Measurements from ENCODE around the gene GCC1. TPM values are rescaled to one million over a fixed set of nuclear protein-coding genes. Genes with fewer than 3 reads are reported as not detected.

GCC1 gene
- total RNA-seq, 2 donors from 2014 or later = 22.5 to 32.3 TPM

DNA sequence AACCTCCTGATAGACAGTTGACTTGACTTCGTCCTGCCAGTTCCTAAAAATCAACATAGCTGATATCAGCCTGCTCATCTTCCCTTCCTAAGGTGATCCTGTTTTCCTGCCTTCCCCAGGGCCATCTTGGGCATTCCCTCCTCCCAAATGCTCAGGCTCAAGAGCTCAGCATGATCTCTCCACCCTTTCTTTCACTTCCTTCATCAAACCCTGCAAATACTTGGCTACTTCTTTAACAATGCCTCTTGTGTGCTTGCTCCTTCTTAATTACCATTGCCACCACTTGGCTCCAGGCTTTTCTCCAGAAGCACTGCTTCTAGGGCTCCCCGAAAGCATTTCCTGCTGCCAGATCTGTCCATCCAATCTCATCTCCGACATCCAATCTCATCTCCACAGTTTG lies 15.5 kb upstream of the GCC1 start:
- no peak overlapping the region for H3K4me3 ChIP-seq
- H3K27me3 ChIP-seq (replicated peaks; ENCODE audit: insufficient read depth) = no peaks in the 10 kb centered on the region
- no peak for DNase-seq (ENCODE audit: low spot score)
- H3K9me3 ChIP-seq = no peaks in the 10 kb centered on the region
- H3K4me1 ChIP-seq (replicated peaks) = no peaks in the 10 kb centered on the region
- H3K27ac ChIP-seq = no peak overlapping the region
- no peak for TF ChIP-seq POLR2A (IDR thresholded peaks at IDR 0.05)
- TF ChIP-seq, protein P1, sequence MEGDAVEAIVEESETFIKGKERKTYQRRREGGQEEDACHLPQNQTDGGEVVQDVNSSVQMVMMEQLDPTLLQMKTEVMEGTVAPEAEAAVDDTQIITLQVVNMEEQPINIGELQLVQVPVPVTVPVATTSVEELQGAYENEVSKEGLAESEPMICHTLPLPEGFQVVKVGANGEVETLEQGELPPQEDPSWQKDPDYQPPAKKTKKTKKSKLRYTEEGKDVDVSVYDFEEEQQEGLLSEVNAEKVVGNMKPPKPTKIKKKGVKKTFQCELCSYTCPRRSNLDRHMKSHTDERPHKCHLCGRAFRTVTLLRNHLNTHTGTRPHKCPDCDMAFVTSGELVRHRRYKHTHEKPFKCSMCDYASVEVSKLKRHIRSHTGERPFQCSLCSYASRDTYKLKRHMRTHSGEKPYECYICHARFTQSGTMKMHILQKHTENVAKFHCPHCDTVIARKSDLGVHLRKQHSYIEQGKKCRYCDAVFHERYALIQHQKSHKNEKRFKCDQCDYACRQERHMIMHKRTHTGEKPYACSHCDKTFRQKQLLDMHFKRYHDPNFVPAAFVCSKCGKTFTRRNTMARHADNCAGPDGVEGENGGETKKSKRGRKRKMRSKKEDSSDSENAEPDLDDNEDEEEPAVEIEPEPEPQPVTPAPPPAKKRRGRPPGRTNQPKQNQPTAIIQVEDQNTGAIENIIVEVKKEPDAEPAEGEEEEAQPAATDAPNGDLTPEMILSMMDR (IDR thresholded peaks at IDR 0.05) = no peak
- WGBS = 70% methylated on average over 3 of the region's 3 CpGs
- no peaks in the 10 kb centered on the region for H3K36me3 ChIP-seq
- intact Hi-C loops (cut with DNase I) = no loop called here

DNA sequence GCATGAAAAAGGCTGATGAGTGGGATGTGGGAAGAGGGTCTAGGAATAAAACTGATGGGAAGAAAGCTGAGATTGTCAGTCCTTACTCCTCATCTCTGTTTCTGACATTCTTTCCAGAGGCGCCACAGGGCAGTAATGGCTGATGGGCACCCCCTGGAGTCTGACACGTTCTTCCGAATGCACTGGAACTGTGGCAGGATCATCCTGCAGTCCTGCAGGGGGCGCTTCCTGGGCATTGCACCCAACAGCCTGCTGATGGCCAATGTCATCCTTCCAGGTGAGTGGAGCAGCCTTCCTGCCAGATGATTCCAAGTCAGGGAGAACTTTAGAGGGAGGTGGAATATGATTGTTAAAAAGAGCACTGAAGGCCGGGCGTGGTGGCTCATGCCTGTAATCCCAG lies 12.9 kb upstream of the GCC1 start:
- Histone ChIP-seq H3K4me1 (replicated peaks) (no peaks in the 10 kb centered on the region), H3K36me3 (no peaks in the 10 kb centered on the region), H3K4me3 (no peak overlapping the region), H3K9me3 (no peaks in the 10 kb centered on the region), H3K27me3 (replicated peaks; ENCODE audit: insufficient read depth) (no peaks in the 10 kb centered on the region), H3K27ac (no peak overlapping the region)
- 69% methylated on average over 6 of the region's 6 CpGs for WGBS
- no peak for TF ChIP-seq POLR2AphosphoS5 (IDR thresholded peaks at IDR 0.05)
- TF ChIP-seq POLR2A (IDR thresholded peaks at IDR 0.05) = no peak
- TF ChIP-seq, protein P1 (IDR thresholded peaks at IDR 0.05) = no peak
- intact Hi-C loops (cut with DNase I) = no loop called here
- DNase-seq (ENCODE audit: low spot score) = no peak

DNA sequence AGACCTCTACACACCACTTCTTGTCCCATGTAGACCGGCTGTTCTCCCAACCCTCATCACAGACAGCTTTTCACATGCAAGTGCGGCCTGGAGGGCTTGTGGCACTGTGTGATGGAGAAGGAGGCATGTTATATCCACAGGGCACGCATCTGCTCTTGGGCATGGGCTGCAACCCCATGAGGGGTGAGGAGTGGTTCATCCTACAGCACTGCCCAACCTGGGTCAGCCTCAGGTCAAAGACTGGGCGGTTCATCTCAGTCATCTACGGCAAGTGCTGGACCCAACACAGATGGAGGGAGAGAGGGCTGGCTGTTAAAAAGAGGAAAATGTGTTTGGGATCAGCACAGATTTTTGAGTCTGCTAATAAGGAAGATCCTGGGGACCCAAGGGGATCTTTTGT lies 10.3 kb upstream of the GCC1 start:
- Histone ChIP-seq H3K4me3 (no peak overlapping the region), H3K27ac (no peak overlapping the region), H3K36me3 (peaks cover 0 to 8% of the 10 kb centered on the region in 2 donors), H3K9me3 (no peaks in the 10 kb centered on the region), H3K27me3 (replicated peaks; ENCODE audit: insufficient read depth) (no peaks in the 10 kb centered on the region), H3K4me1 (replicated peaks) (no peaks in the 10 kb centered on the region)
- TF ChIP-seq POLR2AphosphoS5 (IDR thresholded peaks at IDR 0.05) (no peak), POLR2A (IDR thresholded peaks at IDR 0.05) (no peak)
- WGBS = 92% methylated on average over 5 of the region's 5 CpGs
- DNase-seq (ENCODE audit: low spot score) = no peak
- intact Hi-C loops (cut with DNase I) = no loop called here

DNA sequence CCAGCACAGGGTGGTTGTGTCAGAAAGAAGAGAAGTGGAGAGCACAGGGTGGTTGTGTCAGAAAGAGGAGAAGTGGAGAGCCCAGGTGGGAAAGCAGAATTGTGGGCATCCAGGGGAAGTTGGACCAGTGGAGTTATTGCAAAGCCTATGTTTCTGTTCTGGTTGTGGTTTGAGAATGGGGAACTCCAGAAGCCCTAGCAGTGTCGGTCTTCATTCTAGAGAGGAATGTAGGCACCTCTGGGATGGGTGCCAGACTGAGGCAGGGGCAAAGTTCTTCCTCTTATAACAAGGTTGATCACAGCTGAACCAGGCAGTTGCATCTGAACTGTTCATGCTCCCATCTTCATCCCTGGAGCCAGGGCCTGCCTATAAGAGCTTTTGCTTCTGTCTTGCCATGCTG lies 9.1 kb upstream of the GCC1 start:
- TF ChIP-seq POLR2A (IDR thresholded peaks at IDR 0.05) (no peak), POLR2AphosphoS5 (IDR thresholded peaks at IDR 0.05) (no peak)
- TF ChIP-seq, protein P1 (IDR thresholded peaks at IDR 0.05) = no peak
- H3K4me1 ChIP-seq (replicated peaks) = peaks cover under 1% of the 10 kb centered on the region
- no peak for DNase-seq (ENCODE audit: low spot score)
- H3K27ac ChIP-seq = no peak overlapping the region
- intact Hi-C loops (cut with DNase I) = no loop called here
- 76% methylated on average over 1 of the region's 1 CpG for WGBS
- H3K27me3 ChIP-seq (replicated peaks; ENCODE audit: insufficient read depth) = no peaks in the 10 kb centered on the region
- H3K36me3 ChIP-seq = peaks cover 0 to 9% of the 10 kb centered on the region in 2 donors
- no peaks in the 10 kb centered on the region for H3K9me3 ChIP-seq
- no peak overlapping the region for H3K4me3 ChIP-seq

DNA sequence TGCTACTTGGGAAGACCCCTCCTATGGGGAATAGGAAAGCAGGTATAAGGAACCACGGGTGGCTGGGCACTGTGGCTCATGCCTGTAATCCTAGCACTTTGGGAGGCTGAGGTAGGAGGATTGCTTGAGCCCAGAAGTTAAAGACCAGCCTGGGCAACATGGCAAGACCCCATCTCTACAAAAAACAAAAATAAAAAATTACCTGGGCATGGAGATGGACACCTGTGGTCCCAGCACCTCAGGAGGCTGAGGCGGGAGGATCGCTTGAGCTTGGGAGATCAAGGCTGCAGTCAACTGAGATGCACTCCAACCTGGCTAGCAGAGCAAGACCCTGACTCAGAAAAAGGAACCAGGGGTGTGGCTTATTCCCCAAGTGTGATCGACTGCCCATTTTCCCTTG lies 7.2 kb upstream of the GCC1 start:
- peaks cover 6% of the 10 kb centered on the region for H3K4me1 ChIP-seq (replicated peaks)
- no peak overlapping the region for H3K4me3 ChIP-seq
- intact Hi-C loops (cut with DNase I) = no loop called here
- H3K27ac ChIP-seq = no peak overlapping the region
- no peak for DNase-seq (ENCODE audit: low spot score)
- no peaks in the 10 kb centered on the region for H3K9me3 ChIP-seq
- WGBS = 78% methylated on average over 4 of the region's 4 CpGs
- TF ChIP-seq, protein P1 (IDR thresholded peaks at IDR 0.05) = no peak
- peaks cover 0 to 9% of the 10 kb centered on the region in 2 donors for H3K36me3 ChIP-seq
- no peaks in the 10 kb centered on the region for H3K27me3 ChIP-seq (replicated peaks; ENCODE audit: insufficient read depth)

Measured in prostate gland (tissue), 2 donors.